CD1c-positive myeloid dendritic cell (primary cell): Measurements from ENCODE around the gene ANKK1.
A peak's percentile ranks its signal among the peaks of the same experiment; 100 is the strongest.

Experiments used
- DNase-seq: peaks from one replicate; pipeline ENCODE4 v3.0.0-alpha.2; 2016; ENCODE audit errors: extremely low spot score

Gene ANKK1

DNA sequence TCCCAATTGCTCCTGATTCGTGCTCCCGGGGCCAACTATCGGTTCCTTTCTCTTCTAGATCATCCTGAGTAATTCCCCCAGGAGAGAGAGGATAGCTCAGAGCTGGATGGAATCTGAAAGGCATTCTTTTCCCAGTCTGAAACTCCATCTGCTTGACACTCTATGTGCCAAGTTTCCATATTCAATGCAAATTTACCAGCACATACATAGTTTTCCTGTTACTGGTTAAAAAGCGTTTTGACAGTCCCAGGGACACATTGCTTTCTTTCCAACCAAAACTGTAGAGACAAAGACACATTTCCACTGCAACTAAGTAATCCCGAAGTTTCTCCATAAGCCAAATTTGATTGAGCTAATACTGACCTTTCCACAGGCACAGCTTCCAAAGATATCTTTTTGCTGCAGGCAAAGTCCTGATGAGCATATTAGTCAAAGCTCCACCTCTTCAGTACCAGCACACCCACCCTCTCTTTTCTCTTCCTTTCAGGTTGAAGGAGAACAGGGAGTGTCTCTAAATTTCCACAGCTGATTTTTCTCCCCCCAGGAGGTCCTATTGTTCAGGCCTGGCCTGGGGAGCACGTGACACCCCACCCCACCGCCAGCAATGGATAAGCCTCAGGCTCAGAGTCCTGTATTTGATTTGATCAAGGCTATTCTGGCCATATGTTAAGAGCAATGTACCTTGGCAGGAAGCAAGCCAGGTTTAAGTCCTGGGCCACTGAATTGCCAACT is 9.7 kb upstream of the ANKK1 start:
- DNase-seq, result no peak

- DNase-seq, result no peak
Measured at GRCh38 chr11:113378692-113379091, 8.9 kb upstream of the ANKK1 start.

DNA sequence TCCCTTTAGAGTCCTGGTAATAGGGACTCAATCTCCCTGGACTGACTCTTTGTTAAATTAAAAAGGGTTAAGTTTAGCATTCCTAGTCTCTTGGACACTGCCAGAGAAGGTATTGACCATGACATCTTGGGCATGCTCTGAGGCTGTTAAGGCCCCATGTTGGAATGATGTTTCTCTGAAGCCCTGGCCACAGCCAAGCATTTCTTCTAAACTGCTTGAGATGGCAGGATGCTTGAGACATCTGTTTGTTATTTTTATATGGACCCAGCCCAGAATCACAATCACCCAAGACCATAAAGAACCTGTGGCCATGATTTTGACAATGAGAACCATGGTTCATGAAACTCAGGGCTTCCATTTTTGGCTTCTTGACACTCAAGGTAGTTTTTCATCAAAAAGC is 5.5 kb upstream of the ANKK1 start:
- DNase-seq, result no peak

DNA sequence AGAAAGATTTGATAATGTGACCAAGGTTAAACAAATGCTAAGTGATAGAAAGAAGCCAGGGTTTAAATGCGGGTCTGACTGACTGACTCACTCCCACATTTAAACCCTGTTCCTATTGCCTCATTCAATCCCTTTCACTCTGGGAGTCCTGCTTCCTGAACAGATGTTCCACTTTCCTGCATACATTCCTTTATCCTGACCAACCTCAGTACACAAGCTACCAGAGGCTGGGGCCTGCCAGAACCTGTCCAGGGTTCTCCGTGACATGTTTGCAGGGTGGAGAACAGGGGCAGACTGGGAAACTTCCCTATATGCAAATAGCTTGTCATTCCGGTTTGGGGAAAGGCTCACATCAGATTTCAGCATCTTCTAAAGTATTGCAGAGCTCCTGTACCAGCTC is 3.0 kb upstream of the ANKK1 start:
- DNase-seq, result no peak

- no peak for DNase-seq
Measured at GRCh38 chr11:113385749-113386148, 1.8 kb upstream of the ANKK1 start.

DNA sequence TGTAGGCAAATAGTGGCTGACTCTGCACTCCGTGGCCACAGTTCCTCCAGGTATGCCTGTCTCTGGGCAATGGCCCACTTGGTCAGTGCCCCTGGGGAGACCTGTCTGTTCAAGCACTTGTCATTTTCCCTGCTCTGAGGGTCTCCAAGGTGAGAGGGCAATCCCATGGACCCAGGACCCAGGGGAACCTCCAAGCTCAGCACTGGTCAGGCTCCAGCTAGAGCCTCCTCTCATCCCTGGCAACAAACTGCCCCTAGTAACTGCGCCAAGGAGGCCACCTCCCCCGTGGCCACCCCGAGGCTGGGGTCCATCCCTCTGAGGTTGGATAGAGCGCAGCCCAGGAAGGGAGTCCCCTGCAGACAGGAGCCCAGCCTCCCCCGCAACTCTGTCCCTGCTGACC is 713 bp upstream of the ANKK1 start:
- no peak for DNase-seq

- DNase-seq, result no peak
Measured at GRCh38 chr11:113389272-113389671, 1.7 kb downstream of the ANKK1 start.

DNA sequence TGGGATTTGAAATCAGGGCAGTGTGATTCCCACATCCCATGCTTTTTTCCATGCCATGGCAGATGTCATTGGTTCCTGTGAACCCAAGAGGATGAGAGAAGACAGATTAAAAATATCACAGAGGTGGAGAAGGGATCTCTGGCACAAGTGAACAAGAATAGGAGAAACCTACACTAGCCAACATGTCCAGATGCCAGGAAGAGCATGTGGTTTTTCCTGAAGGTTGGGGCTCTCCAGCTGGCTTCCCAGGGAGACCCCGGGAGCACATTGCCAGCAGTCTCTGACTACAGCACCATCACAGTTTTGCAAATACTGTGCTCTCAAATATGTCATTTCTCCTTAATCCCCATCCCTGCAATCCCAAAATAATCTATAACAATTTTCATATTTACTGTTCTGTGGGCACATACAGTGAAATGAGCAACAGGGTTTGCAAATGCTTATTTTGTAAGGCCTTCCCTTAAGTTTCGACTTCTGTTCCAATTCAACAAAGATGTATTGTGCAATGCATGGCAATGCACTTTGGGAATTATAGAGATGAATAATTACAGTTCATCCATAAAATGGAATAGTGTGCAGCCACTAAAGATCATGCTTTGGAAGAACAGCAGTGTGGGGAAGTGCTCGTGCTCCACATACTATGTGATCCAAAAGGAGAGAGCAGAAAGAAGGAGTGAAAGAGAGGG is 4.8 kb downstream of the ANKK1 start:
- DNase-seq, result no peak

DNA sequence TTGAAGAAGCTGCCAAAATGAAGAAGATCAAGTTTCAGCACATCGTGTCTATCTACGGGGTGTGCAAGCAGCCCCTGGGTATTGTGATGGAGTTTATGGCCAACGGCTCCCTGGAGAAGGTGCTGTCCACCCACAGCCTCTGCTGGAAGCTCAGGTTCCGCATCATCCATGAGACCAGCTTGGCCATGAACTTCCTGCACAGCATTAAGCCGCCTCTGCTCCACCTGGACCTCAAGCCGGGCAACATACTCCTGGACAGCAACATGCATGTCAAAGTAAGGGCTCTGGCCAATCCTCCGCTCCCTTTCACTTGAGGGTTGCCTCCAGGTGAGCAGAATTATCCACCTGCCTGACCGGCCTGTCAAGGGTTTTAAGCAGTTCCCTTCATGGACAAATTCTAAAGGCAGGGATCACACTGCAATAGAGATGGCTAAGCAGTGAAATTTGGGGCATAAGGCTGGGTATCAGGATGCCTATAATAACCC is 6.0 kb downstream of the ANKK1 start:
- DNase-seq, result no peak

DNA sequence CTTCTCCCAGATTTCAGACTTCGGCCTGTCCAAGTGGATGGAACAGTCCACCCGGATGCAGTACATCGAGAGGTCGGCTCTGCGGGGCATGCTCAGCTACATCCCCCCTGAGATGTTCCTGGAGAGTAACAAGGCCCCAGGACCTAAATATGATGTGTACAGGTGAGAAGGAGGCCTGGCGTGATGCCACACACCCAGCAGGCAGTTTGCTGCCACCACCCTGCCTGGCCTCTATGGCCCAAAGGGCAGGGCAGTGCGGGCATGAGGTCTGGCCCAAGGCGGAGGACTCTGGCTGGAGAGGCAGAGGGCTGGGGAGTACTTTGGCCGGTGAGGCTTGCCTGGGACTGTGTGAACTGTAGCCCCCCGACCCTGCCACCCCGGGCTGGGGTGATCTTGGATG is 7.3 kb downstream of the ANKK1 start:
- DNase-seq, result no peak

DNA sequence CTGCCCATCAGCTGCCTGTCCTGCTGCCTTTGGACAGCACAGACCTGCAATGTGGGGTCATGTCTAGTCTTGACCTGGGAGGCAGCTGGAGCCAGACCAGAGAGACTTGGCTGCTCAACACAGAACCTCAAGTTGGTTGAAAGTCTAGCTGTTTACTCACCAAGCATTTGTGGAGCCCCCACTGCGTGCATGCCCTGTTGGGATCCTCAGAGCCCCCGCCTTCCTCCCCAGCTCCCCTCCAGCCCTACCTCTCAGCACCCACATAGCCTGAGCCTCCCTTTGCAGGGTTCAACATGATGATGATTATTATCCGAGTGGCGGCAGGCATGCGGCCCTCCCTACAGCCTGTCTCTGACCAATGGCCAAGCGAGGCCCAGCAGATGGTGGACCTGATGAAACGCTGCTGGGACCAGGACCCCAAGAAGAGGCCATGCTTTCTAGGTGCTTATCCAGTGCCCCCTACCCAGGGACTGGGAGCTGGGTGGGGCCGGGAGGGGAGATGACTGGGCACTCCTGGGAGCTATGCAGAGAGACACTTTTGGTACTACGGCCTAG is 8.3 kb downstream of the ANKK1 start:
- no peak for DNase-seq

GRCh38 chr11:113396690-113397089 is 9.1 kb downstream of the ANKK1 start:
- DNase-seq, result no peak

- no peak for DNase-seq
Measured at GRCh38 chr11:113397212-113397611, 9.6 kb downstream of the ANKK1 start.

DNA sequence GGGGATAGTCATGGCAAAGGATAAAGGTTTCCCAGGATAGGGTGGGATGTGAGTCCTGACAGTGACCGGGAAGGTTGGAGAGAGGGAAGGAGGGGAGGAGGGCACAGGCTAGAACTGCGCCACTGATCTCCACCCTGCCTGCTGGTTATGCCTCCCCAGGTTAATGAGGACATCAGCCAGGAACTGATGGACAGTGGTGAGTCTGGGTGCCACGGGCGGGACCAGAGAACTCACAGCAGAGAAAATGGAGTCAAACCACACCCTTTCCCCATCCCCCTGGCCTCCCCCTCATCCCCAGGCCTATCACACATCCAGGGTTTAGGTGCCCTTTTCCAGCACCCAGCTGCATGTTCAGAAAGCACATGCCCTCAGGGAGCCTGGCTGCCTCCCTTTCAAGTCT is 10.2 kb downstream of the ANKK1 start:
- no peak for DNase-seq

GRCh38 chr11:113398669-113399430 is 11.3 kb downstream of the ANKK1 start:
- no peak for DNase-seq

GRCh38 chr11:113400631-113401230 is 13.2 kb downstream of the ANKK1 start:
- no peak for DNase-seq

GRCh38 chr11:113401718-113402117 is 14.1 kb downstream of the ANKK1 start:
- DNase-seq, result peak; percentile 2

DNA sequence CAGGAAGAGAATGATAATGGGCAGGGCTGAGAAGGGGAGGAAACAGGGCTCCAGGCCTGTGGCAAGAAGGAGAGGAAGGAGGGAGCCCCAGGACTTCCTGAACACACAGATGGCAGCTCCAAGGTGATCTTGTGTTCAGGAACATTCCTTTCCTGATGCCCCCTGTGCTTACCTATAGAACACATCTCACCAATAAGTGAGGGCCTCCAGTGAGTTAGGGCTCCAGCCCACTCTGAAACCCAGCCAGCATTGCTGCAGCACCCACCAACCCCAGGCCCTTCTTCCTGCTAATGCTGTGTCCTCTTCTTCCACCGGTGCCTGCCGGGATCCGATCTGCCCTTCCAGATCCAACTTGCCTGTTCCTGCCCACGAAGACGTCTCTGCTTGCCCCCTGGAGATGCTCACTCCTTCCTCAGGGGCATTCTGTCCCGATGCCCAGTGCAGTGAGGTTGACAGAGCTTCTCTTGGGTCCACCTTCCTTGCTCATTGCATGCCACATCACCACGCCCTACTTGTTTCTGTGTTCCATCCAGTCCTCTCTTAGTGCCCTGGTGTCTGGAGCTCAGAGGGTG is 17.4 kb downstream of the ANKK1 start:
- no peak for DNase-seq

GRCh38 chr11:113405724-113406478 is 18.3 kb downstream of the ANKK1 start:
- DNase-seq, result no peak

GRCh38 chr11:113407163-113407562 is 19.6 kb downstream of the ANKK1 start:
- DNase-seq, result no peak

DNA sequence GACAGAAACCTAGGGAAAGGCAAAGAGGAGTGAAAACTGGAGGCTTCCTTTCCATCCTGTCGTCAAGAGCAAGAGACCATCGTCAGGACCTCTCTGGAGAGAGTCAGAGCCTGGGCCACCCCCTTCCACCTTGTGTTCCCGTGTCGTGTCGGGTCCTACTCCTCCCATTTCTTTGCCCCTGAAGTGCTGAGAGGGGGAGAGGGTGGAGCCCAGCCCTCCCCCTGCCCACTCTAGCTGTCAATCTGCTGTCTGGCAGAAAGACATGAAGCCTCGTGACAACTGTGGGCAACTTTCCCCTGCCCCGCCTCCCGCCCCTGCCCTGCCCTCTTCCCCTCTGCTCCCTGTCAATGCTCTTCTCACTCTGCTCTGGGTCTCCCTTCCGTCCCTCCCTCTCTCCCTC is 20.6 kb downstream of the ANKK1 start:
- no peak for DNase-seq
